Caco-2 (cell line): ENCODE results near the gene PECR. TPM values are rescaled to one million over a fixed set of nuclear protein-coding genes. Genes with fewer than 3 reads are reported as not detected.
A peak's percentile ranks its signal among the peaks of the same experiment; 100 is the strongest.

ENCODE experiments used
- BruUV-seq: library from RNA; stranded (reverse); fragments of 400-500 nt; replicated peaks from 2 replicates; lab custom pipeline; 2021; lab: Mats Ljungman, UMichigan
- CTCF ChIA-PET: fragments of 300-600 bp; sonication (Branson Sonifier 250); formaldehyde crosslinking; loops from one replicate; lab custom pipeline; 2022; ENCODE audit warnings: antibody characterized with exemption; lab: Charles Lee
- POLR2A ChIA-PET: fragments of 300-600 bp; sonication (Branson Sonifier 250); formaldehyde crosslinking; loops from one replicate; lab custom pipeline; 2022; ENCODE audit warnings: antibody characterized with exemption; lab: Charles Lee
- DNase-seq, 2 experiments: peaks; one replicate each; pipeline versions ENCODE4 v3.0.0 to v3.0.0-alpha.2; 2020 to 2022
- H3K27me3 ChIP-seq: replicated peaks from 2 replicates; pipeline ENCODE4 v1.6.0; 2011; ENCODE audit warnings: low read length; ENCODE audit not compliant: control insufficient read depth, insufficient read depth
- H3K36me3 ChIP-seq: 2 replicates; pipeline ENCODE4 v1.5.1; 2011; ENCODE audit warnings: low read length; ENCODE audit not compliant: control insufficient read depth, insufficient read depth
- H3K4me1 ChIP-seq: fragments of 250-450 bp; sonication (Bioruptor Pico); 2 replicates; pipeline ENCODE4 v1.5.1; 2020; ENCODE audit warnings: mild to moderate bottlenecking
- H3K4me3 ChIP-seq: 2 replicates; pipeline ENCODE4 v1.5.1; 2011; ENCODE audit warnings: low read depth, mild to moderate bottlenecking, control low read depth, low read length
- H3K9me3 ChIP-seq: fragments of 250-450 bp; sonication (Bioruptor Pico); 2 replicates; pipeline ENCODE4 v1.5.1; 2020; ENCODE audit warnings: mild to moderate bottlenecking, moderate library complexity
- H3K27ac Mint-ChIP-seq: one replicate; pipeline ENCODE4 v1.8.0; 2022; ENCODE audit warnings: mixed read lengths; ENCODE audit not compliant: unreplicated experiment
- H3K27me3 Mint-ChIP-seq: one replicate; pipeline ENCODE4 v1.8.0; 2022; ENCODE audit warnings: mixed read lengths; ENCODE audit not compliant: insufficient read depth, unreplicated experiment
- H3K36me3 Mint-ChIP-seq: one replicate; pipeline ENCODE4 v1.8.0; 2022; ENCODE audit warnings: mild to moderate bottlenecking, mixed read lengths; ENCODE audit not compliant: insufficient read depth, unreplicated experiment
- H3K4me1 Mint-ChIP-seq: one replicate; pipeline ENCODE4 v1.8.0; 2022; ENCODE audit warnings: low read depth, mixed read lengths; ENCODE audit not compliant: unreplicated experiment
- H3K4me3 Mint-ChIP-seq: one replicate; pipeline ENCODE4 v1.8.0; 2022; ENCODE audit warnings: mild to moderate bottlenecking, moderate library complexity, mixed read lengths; ENCODE audit not compliant: unreplicated experiment
- H3K9me3 Mint-ChIP-seq: one replicate; pipeline ENCODE4 v1.8.0; 2022; ENCODE audit warnings: mixed read lengths; ENCODE audit not compliant: unreplicated experiment
- intact Hi-C: fragments of 100-400 bp; cut with micrococcal nuclease; formaldehyde crosslinking; loops from one replicate; pipeline ENCODE4 v1.10.0; 2022; ENCODE audit not compliant: unreplicated experiment
- total RNA-seq: library from RNA; stranded (reverse); gene quantifications from 2 replicates; pipeline ENCODE4 v1.2.3, GENCODE V29; 2022
- TF ChIP-seq, protein P1 (sequence below), 2 experiments: fragments of 200-600 bp in 1 of 2; IDR thresholded peaks; 1 replicate in 1 of 2; 2 replicates in 1 of 2; pipeline versions ENCODE4 v1.5.1 to v1.8.0; 2011 to 2022; ENCODE audit warnings: antibody characterized with exemption in 1 of 2, control low read depth in 1 of 2, inconsistent platforms in 1 of 2, low read depth in 1 of 2, low read length in 1 of 2, mild to moderate bottlenecking in 1 of 2, moderate library complexity in 1 of 2; ENCODE audit not compliant: insufficient read depth in 1 of 2, severe bottlenecking in 1 of 2, unreplicated experiment in 1 of 2

PECR gene
- total RNA-seq, 1 experiment from 2014 or later: 42.0 TPM

DNA sequence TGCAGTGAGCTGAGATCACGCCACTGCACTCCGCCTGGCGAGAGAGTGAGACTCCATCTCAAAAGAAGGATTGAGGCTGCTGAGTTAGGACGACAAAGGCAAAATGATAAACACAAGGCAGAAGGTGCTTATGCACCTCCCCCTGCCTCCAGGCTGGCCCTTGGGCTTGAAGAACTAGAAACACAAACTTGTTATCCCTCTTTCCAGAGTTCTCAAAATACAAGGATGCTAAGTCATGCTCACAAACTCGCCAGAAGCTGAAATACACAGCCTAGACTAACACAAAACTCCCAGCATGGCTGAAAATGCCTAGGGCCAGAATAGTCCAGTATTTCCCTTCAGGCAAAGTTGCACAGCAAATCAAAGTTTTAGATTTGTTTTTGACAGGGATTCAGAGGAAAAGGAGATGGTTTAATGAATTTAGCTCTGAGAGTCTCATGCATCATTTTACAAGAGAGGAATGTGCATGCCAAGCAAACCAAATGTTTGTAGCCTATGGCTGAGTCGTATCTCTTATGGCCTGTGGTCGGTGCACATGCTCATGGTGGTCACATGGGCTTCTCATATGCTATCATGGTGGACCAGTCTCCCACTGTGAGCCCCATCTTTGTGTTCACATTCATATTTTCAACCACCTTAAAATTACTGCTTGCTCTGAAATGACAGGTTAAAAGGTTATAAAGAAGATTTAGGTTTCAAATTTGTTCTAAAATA, 52.0 kb downstream of the PECR start:
- no peaks in the 10 kb centered on the region for H3K4me1 Mint-ChIP-seq
- DNase-seq: no peak
- Histone ChIP-seq H3K27me3 (no peaks in the 10 kb centered on the region), H3K4me1 (no peaks in the 10 kb centered on the region), H3K4me3 (no peak overlapping the region), H3K9me3 (no peaks in the 10 kb centered on the region), H3K36me3 (no peaks in the 10 kb centered on the region)
- H3K36me3 Mint-ChIP-seq: peaks cover 7% of the 10 kb centered on the region
- no peaks in the 10 kb centered on the region for H3K27me3 Mint-ChIP-seq
- H3K9me3 Mint-ChIP-seq: no peaks in the 10 kb centered on the region
- BruUV-seq: no TSS peak
- H3K27ac Mint-ChIP-seq: no peak overlapping the region
- TF ChIP-seq, protein P1, sequence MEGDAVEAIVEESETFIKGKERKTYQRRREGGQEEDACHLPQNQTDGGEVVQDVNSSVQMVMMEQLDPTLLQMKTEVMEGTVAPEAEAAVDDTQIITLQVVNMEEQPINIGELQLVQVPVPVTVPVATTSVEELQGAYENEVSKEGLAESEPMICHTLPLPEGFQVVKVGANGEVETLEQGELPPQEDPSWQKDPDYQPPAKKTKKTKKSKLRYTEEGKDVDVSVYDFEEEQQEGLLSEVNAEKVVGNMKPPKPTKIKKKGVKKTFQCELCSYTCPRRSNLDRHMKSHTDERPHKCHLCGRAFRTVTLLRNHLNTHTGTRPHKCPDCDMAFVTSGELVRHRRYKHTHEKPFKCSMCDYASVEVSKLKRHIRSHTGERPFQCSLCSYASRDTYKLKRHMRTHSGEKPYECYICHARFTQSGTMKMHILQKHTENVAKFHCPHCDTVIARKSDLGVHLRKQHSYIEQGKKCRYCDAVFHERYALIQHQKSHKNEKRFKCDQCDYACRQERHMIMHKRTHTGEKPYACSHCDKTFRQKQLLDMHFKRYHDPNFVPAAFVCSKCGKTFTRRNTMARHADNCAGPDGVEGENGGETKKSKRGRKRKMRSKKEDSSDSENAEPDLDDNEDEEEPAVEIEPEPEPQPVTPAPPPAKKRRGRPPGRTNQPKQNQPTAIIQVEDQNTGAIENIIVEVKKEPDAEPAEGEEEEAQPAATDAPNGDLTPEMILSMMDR (IDR thresholded peaks at IDR 0.05; ENCODE audit: insufficient read depth in 1 of 2, low read depth in 1 of 2, low read length in 1 of 2, severe bottlenecking in 1 of 2, unreplicated experiment in 1 of 2): no peak
- intact Hi-C loops: no loop called here
- POLR2A ChIA-PET: no interaction called here
- H3K4me3 Mint-ChIP-seq: no peak overlapping the region
- CTCF ChIA-PET: interaction anchor here (1.1 kb wide), 1 partner anchor 17 kb away, joined by 4 read pairs; no protein-coding TSS in a partner anchor

DNA sequence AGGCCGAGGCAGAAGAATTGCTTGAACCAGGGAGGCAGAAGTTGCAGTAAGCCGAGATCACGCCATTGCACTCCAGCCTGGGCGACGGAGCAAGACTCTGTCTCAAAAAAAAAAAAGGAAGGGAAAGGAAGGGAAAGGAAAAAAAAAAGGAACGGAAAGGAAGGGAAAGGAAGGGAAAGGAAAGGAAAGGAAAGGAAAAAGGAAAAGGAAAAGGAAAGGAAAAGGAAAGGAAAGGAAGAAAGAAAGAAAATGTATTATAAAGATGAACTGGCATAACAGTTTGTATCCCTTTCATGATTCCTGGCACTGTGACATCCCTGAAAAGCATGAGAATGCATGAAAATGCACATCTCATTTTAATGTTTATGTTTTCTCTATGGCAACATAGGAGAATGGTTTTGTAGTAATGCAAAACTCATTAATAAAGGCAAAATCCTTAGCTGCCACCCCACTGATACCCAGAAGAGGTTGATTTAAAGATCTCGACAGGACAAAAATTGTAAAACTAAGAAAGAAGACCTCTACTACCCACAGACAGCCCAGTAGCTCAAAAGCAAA, 56.8 kb downstream of the PECR start:
- peaks cover 8% of the 10 kb centered on the region; the same call in 1 of the 2 replicates for H3K4me1 ChIP-seq
- no peaks in the 10 kb centered on the region for H3K27me3 Mint-ChIP-seq
- intact Hi-C loops: no loop called here
- no peaks in the 10 kb centered on the region for H3K27me3 ChIP-seq
- no peak overlapping the region for H3K27ac Mint-ChIP-seq
- no TSS peak for BruUV-seq
- TF ChIP-seq, protein P1 (IDR thresholded peaks at IDR 0.05; ENCODE audit: insufficient read depth in 1 of 2, low read depth in 1 of 2, low read length in 1 of 2, severe bottlenecking in 1 of 2, unreplicated experiment in 1 of 2): no peak
- H3K9me3 Mint-ChIP-seq: no peaks in the 10 kb centered on the region
- DNase-seq: no peak
- H3K4me1 Mint-ChIP-seq: no peaks in the 10 kb centered on the region
- H3K36me3 ChIP-seq: no peaks in the 10 kb centered on the region
- peaks cover 2% of the 10 kb centered on the region for H3K36me3 Mint-ChIP-seq
- ChIA-PET CTCF (no interaction called here), POLR2A (no interaction called here)
- H3K4me3 ChIP-seq: no peak overlapping the region
- no peak overlapping the region for H3K4me3 Mint-ChIP-seq
- no peaks in the 10 kb centered on the region for H3K9me3 ChIP-seq

DNA sequence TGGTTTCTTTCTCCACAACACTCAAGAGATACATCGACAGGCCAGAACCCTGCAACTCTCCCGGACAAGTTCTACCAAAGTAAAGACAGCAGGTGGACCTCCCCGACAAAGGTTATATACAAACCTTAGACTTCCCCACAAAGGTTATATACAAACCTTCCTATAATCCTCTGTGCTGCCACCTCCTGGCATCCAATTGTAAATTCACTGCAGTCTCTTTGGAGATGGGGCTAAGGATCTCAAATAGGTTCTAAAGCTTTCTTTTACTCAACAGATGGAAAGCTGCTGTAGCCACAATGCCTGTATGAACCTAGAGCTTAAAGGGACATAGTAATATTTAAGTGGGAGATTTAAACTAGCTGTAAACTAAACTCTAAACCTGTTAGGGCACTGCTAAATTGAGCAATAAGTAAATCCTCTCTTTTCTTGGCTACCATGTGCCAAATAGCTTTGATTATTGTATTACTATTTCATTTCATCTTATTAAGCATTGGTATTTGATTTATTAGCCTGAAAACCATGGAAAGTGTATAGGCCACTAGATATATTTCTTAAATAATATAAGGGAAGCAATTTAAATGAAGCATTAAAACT, 58.5 kb downstream of the PECR start:
- BruUV-seq: no TSS peak
- no peak overlapping the region for H3K4me3 ChIP-seq
- ChIA-PET CTCF (interaction anchor here (0.6 to 2.2 kb wide), 6 partner anchors 9 to 389 kb away, joined by 3 to 14 read pairs (median 3); partner anchors contain the start of genes MREG and SMARCAL1), POLR2A (no interaction called here)
- no peak overlapping the region for H3K27ac Mint-ChIP-seq
- no peaks in the 10 kb centered on the region for H3K9me3 Mint-ChIP-seq
- TF ChIP-seq, protein P1 (IDR thresholded peaks at IDR 0.05; ENCODE audit: insufficient read depth in 1 of 2, low read depth in 1 of 2, low read length in 1 of 2, severe bottlenecking in 1 of 2, unreplicated experiment in 1 of 2): peak; percentile 57 to 75
- H3K4me1 ChIP-seq: peaks cover 8% of the 10 kb centered on the region; the same call in 1 of the 2 replicates
- no peaks in the 10 kb centered on the region for H3K9me3 ChIP-seq
- H3K36me3 Mint-ChIP-seq: no peaks in the 10 kb centered on the region
- no peaks in the 10 kb centered on the region for H3K4me1 Mint-ChIP-seq
- no peaks in the 10 kb centered on the region for H3K36me3 ChIP-seq
- no peaks in the 10 kb centered on the region for H3K27me3 Mint-ChIP-seq
- H3K4me3 Mint-ChIP-seq: no peak overlapping the region
- no peaks in the 10 kb centered on the region for H3K27me3 ChIP-seq
- peak; percentile 63 to 68 for DNase-seq
- intact Hi-C loops: loop anchor here (1.0 kb wide), 2 partner anchors 10 to 73 kb away; partner anchors contain the start of gene MREG
